ENCODE results near the gene ARRDC1. TPM values are rescaled to one million over a fixed set of nuclear protein-coding genes. Genes with fewer than 3 reads are reported as not detected.

ARRDC1 gene
- total RNA-seq, 1 donor from 2014 or later = 114 TPM

- intact Hi-C loops (cut with DNase I) = no loop called here
- Histone ChIP-seq H3K4me1 (peaks cover 38% of the 10 kb centered on the region), H3K4me3 (no peak overlapping the region), H3K27ac (no peak overlapping the region), H3K36me3 (peaks cover 0 to 43% of the 10 kb centered on the region in 2 donors), H3K27me3 (no peaks in the 10 kb centered on the region), H3K9me3 (no peaks in the 10 kb centered on the region)
- no peak for TF ChIP-seq POLR2A (IDR thresholded peaks at IDR 0.05)
- TF ChIP-seq CTCF (IDR thresholded peaks at IDR 0.05) = no peak
- TF ChIP-seq POLR2AphosphoS5 (IDR thresholded peaks at IDR 0.05; ENCODE audit: insufficient read depth in 1 of 2, low read depth in 1 of 2) = no peak
- no peak for DNase-seq (ENCODE audit: extremely low spot score in 2 of 2)
Measured at GRCh38 chr9:137575364-137575715, 30.1 kb upstream of the ARRDC1 start.

GRCh38 chr9:137575716-137576411, 29.6 kb upstream of the ARRDC1 start:
- intact Hi-C loops (cut with DNase I) = loop anchor here (2.0 kb wide), 2 partner anchors 13 to 75 kb away; no protein-coding TSS in a partner anchor
- no peak overlapping the region for H3K4me3 ChIP-seq
- peaks cover 38% of the 10 kb centered on the region for H3K4me1 ChIP-seq

GRCh38 chr9:137578518-137579258, 26.8 kb upstream of the ARRDC1 start, which contains the start of gene DPH7:
TSS of gene DPH7 (minus strand) at chr9:137578925. CDS start at chr9:137578777, 148 bp downstream.
- H3K9me3 ChIP-seq = no peaks in the 10 kb centered on the region
- TF ChIP-seq POLR2AphosphoS5 (IDR thresholded peaks at IDR 0.05; ENCODE audit: insufficient read depth in 1 of 2, low read depth in 1 of 2) (peak in 1 of 2 donors; percentile 71), POLR2A (IDR thresholded peaks at IDR 0.05) (peak in 1 of 2 donors; percentile 42), CTCF (IDR thresholded peaks at IDR 0.05) (peak; percentile 78 to 99 (median 84))
- H3K36me3 ChIP-seq = peaks cover 0 to 45% of the 10 kb centered on the region in 2 donors
- DNase-seq (ENCODE audit: extremely low spot score in 2 of 2) = no peak
- intact Hi-C loops (cut with DNase I) = no loop called here
- H3K4me3 ChIP-seq = peak within 1 kb of the TSS; percentile 92 to 98
- peak within 1 kb of the TSS; percentile 60 for H3K27ac ChIP-seq
- peaks cover 38% of the 10 kb centered on the region for H3K4me1 ChIP-seq
- no peaks in the 10 kb centered on the region for H3K27me3 ChIP-seq

More at GRCh38 chr9:137575716-137576411, 29.6 kb upstream of the ARRDC1 start:
- Histone ChIP-seq H3K36me3 (peaks cover 0 to 44% of the 10 kb centered on the region in 2 donors), H3K9me3 (no peaks in the 10 kb centered on the region), H3K27me3 (no peaks in the 10 kb centered on the region), H3K27ac (no peak overlapping the region)
- TF ChIP-seq POLR2A (IDR thresholded peaks at IDR 0.05) (no peak), POLR2AphosphoS5 (IDR thresholded peaks at IDR 0.05; ENCODE audit: insufficient read depth in 1 of 2, low read depth in 1 of 2) (no peak), CTCF (IDR thresholded peaks at IDR 0.05) (no peak)
- no peak for DNase-seq (ENCODE audit: extremely low spot score in 2 of 2)

- peak overlapping the region; percentile 92 to 98 for H3K4me3 ChIP-seq
- H3K27ac ChIP-seq = peak overlapping the region; percentile 60
- no peaks in the 10 kb centered on the region for H3K27me3 ChIP-seq
- DNase-seq (ENCODE audit: extremely low spot score in 2 of 2) = no peak
- intact Hi-C loops (cut with DNase I) = no loop called here
- TF ChIP-seq POLR2AphosphoS5 (IDR thresholded peaks at IDR 0.05; ENCODE audit: insufficient read depth in 1 of 2, low read depth in 1 of 2) = peak in 1 of 2 donors; percentile 9
- no peak for TF ChIP-seq POLR2A (IDR thresholded peaks at IDR 0.05)
- H3K4me1 ChIP-seq = peaks cover 38% of the 10 kb centered on the region
- H3K9me3 ChIP-seq = no peaks in the 10 kb centered on the region
- H3K36me3 ChIP-seq = peaks cover 0 to 43% of the 10 kb centered on the region in 2 donors
Measured at GRCh38 chr9:137579259-137579604, 26.3 kb upstream of the ARRDC1 start.

- Histone ChIP-seq H3K27me3 (no peaks in the 10 kb centered on the region), H3K4me1 (peaks cover 37% of the 10 kb centered on the region), H3K4me3 (no peak overlapping the region), H3K9me3 (no peaks in the 10 kb centered on the region), H3K36me3 (peaks cover 0 to 44% of the 10 kb centered on the region in 2 donors), H3K27ac (no peak overlapping the region)
- TF ChIP-seq POLR2A (IDR thresholded peaks at IDR 0.05) (no peak), POLR2AphosphoS5 (IDR thresholded peaks at IDR 0.05; ENCODE audit: insufficient read depth in 1 of 2, low read depth in 1 of 2) (no peak), CTCF (IDR thresholded peaks at IDR 0.05) (no peak)
- intact Hi-C loops (cut with DNase I) = no loop called here
- no peak for DNase-seq (ENCODE audit: extremely low spot score in 2 of 2)
Measured at GRCh38 chr9:137580209-137580953, 25.1 kb upstream of the ARRDC1 start.
